Hematopoietic multipotent progenitor cell treated with erythropoietin and hydrocortisone succinate and interleukin-3 and kit ligand, for 17 days (in vitro differentiated cells): ENCODE measurements around the gene ACO1.

ENCODE experiments used
- DNase-seq: peaks from one replicate; pipeline ENCODE4 v3.0.0-alpha.2; 2015; ENCODE audit warnings: low spot score

The ACO1 gene

GRCh38 chr9:32382565-32383320 is 1.7 kb upstream of the ACO1 start:
- DNase-seq = no peak

DNA sequence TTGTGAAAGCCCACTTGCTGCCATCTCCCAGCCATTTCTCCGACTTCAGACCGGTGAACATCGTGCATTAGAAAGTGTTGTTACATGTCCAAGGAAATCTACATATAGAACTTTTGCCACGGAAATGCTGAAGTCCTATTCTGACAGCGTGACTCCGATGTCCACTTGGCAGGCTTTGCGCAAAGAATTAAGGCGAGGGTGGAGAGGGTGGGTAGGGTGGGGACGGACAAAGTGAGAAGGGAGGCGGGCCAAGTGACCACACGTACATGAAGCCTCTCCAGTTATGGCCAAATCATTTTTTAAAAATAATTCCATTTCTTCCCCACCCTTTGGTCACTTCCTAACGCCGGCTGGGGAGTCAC is 460 bp upstream of the ACO1 start:
- DNase-seq = peak; percentile 9

DNA sequence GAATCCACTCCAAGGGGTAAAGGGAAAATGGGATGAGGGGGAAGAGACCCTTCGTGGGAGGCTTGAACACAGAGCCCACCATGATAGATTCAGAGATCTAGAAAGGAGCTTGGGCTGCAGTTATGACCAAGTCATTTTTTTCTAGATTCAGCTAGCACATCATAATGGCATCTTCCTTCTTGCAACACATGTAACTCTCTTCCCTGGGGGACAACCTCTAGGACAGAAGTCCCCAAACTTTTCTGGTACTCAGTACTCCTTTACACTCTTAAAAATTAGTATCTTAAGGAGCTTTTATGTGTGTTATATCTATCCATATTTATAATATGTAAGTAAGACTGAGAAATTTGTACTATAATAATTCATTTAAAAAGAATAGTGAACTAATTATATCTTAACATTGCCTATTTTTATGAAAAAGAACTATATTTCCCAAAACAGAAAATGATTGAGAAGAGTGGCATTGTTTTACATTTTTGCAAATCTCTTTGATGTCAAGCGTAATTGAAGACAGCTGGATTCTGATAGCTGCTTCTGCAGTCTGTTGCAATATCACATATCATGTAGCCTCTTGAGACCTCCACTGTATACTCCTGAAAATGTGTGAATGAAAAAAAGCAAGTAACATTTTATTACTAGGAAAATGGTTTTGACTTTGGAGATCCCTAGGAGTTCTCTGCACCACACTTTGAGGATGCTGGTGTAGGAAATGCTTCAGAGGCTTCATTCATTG is 875 bp downstream of the ACO1 start:
- DNase-seq = no peak

GRCh38 chr9:32385885-32386283 is 1.4 kb downstream of the ACO1 start:
- no peak for DNase-seq

DNA sequence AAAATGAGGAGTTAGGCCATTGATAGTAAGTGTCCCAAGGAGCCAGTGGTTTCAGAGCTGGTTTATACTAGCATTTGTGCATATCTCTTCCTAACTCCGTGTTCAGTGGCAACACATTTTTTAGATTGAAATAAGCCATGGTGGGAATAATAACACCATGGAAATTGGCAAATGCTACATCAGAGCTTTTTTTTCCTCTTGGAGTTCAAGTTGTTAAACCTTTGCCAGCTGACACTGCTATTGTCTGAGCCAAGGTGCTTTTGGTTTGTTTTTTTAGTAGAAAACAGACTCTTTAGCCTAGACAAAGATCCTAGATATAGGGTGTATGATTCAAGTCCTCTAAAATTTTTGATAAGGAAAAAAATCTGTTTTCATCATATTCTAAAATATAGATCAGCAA is 2.8 kb downstream of the ACO1 start:
- no peak for DNase-seq

DNA sequence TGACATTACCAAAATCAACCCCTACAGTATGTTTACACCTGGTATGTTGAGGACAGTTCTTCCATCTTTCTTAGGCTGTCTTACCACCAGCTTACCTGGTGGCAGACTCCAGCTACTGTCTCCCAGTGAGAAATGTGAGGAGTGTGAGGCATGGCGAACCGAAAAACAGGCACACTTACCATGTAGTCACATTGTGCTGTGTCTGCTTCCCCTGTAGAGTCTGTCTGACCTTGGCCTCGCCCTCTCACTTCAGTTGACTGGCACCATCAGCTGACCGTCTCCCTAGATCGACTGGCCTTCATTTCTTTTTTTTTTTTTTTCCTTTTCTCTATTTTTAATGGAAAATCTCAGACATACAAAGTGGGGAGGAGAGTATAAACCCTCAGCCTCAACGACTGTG is 4.9 kb downstream of the ACO1 start:
- DNase-seq = no peak

- no peak for DNase-seq
These were observed 9.5 kb downstream of the ACO1 start for GRCh38 chr9:32393911-32394310.

GRCh38 chr9:32394381-32395049 is 10.1 kb downstream of the ACO1 start:
- no peak for DNase-seq

DNA sequence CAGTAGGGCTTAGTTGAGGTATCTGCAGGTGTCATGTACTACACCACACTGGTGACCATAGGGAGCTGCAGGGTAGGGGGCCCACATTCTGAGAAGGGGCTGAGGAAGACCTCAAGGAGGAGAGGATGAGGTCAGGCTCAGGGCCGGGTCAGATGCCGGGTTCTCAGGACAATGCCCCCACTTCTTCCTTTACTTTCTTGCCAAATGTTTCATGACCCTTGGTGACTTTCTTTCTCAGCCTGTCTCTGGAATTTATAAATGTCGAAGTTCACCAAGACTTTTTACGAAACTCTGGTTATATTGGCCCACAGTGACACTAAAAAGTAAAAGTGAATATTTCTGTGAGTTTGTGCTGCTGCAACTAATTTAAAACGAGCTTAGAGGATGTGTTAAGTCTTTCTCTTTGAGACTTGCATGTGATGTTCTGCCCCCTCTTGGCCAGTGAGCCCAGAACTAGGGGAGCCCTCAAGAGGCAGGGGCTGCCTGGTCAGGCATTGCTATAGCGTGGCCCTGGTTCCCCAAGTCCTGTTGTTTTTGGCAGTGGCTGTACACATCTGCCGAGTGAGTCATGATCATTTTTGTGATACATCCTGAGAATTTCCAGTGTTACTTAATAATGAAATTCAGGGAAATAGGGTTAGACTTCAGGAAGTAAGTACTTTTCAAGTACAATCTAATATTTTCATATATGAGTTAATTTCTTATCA is 11.2 kb downstream of the ACO1 start:
- DNase-seq = no peak

DNA sequence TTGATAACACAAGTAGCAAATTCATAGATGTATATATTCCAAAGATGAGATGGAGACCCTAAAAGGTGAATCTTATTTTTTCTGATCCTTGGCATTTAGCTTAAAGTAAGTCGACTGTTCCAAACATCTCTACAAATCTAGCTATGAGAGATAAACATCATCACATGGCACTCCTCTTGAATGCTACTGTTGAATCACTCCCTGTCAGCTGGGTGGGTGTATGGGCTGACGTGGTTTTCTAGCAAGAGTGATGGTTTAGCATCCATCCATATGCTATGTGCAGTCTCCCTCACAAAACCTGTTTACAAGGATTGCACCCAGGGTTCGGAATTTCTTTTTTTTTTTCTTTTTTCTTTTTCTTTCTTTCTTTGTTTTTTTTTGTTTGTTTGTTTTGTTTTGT is 13.8 kb downstream of the ACO1 start:
- DNase-seq = no peak

DNA sequence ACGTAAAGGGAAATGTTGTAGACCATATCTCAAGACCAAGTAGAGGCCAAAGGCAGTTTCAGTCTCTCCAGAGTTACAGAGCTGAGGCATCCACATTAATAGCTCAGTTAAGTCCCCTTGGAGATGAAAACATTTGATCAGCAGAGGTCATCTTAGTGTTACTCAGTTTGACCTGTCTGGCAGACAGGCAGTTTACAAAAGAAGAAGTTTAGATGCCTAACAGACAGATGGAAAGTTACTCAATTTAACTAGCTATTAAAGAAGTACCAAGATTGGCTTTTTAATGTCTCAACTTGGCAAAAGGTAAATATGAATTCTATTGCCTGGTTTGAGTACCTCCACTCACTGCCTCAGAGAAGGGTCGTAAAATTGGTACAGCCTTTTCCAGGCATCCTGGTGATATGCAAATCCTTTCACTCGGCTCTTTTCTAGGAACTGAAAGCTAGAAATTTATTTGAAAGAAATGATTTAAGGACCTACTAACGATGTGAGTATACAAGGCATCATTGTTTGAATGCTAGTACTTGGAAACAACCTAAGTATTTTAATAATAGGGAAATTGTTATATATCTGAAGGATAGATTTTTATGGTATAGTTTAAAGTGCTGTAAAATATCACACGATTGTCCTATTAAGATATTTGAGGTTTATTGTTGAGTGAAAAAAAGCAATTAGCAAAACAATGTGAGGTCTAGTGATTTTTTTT is 14.8 kb downstream of the ACO1 start:
- DNase-seq = no peak

- DNase-seq = no peak
These were observed 17.0 kb downstream of the ACO1 start for GRCh38 chr9:32401488-32401887.

DNA sequence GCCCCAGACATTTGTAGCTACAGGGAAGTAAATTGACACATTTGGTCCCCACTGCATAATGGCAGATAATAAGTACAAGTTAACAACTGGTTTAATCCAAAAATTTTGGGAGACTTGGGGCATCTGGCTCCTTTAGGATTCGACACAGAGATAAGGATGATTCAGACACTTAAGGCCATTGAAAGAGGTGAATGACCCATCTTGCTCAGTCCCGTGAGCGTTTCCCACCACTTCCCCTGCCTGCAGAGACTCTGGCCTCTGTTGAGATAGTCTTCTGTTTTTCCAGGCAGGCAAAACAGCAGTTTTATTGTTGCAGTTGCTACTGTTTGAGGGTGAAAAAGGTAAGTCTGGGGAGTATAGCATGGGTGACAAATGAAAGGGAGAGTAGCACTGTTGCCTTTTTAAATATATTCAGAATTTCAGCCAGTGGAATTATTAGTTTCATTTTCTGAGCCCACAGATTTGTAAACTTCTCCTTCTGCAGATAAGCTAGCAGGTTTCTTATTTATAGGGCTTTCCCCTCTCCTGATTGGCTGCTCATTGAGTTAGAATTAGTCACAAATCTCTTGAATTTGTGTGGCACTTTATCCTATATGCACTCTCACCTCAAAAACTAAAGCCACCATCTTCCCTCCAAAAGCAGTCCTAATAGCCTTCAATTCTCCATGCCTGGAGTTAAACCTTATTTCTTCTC is 19.3 kb downstream of the ACO1 start:
- DNase-seq = no peak

- no peak for DNase-seq
These were observed 20.0 kb downstream of the ACO1 start for GRCh38 chr9:32404402-32404801.

- DNase-seq = no peak
These were observed 20.4 kb downstream of the ACO1 start for GRCh38 chr9:32404856-32405255.

- DNase-seq = no peak
These were observed 21.1 kb downstream of the ACO1 start for GRCh38 chr9:32405506-32405905.

GRCh38 chr9:32406046-32406445 is 21.6 kb downstream of the ACO1 start:
- DNase-seq = no peak

DNA sequence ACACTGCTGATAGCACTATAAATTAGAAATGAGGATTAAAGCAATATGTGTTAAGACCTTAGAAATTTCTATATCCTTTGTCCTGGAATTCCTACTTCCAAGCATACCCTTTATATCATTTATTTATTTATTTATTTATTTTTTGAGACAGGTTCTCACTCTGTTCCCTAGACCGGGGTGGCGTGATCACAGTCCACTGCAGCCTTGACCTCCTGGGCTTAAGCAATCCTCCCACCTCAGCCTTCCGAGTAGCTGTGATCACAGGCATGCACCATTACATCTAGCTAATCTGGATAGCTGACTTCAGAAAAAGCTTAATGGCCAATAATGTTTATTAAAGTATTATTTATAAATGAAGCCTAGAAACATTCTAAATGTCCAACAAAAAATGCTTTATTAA is 27.3 kb downstream of the ACO1 start:
- DNase-seq = no peak

GRCh38 chr9:32412440-32412839 is 28.0 kb downstream of the ACO1 start:
- no peak for DNase-seq

- no peak for DNase-seq
These were observed 29.0 kb downstream of the ACO1 start for GRCh38 chr9:32413424-32413823.

DNA sequence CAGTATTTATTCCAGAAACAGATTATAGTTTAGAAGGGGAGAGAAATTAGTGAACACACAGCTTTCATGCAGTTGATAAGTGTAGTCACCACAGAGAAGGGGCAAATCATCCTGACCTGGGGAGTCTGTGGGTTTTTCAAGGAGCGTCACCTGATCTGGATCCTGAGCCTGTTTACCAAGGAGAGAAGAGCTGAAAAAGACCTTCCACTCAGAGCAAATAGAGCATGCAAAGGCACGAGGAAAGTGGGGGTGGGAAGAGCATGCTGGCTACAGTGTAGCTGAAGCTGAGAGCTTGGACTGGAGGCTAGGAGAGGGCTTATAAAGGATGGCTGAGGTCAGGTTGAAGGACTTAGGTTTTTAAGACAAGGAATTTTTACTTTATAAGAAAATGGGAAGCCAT is 30.4 kb downstream of the ACO1 start:
- no peak for DNase-seq
